H1 (cell line): ENCODE data around the gene IL20RB. TPM values are rescaled to one million over a fixed set of nuclear protein-coding genes. Genes with fewer than 3 reads are reported as not detected.

ENCODE experiments used
- ASH2L ChIP-seq: fragments of 200-600, 300-600 bp; sonication (generic); IDR thresholded peaks from one replicate; pipeline ENCODE4 v1.7.1; 2017; ENCODE audit warnings: low read length
- BCL11A ChIP-seq, 2 experiments: IDR thresholded peaks; one replicate each; pipeline ENCODE4 v1.6.1; 2011; ENCODE audit warnings: low read depth in 2 of 2, low read length in 2 of 2, mild to moderate bottlenecking in 2 of 2
- JUN ChIP-seq: IDR thresholded peaks from 2 replicates; pipeline ENCODE4 v1.6.1; 2011; ENCODE audit warnings: low read depth, mild to moderate bottlenecking, improper control_type of control experiment, low read length
- JUND ChIP-seq: IDR thresholded peaks from 2 replicates; pipeline ENCODE4 v1.6.1; 2011; ENCODE audit warnings: mild to moderate bottlenecking, improper control_type of control experiment, low read length
- POLR2A ChIP-seq, 2 experiments: IDR thresholded peaks; 1 replicate in 1 of 2; 2 replicates in 1 of 2; pipeline ENCODE4 v1.6.1; 2011; ENCODE audit warnings: low read depth in 2 of 2, low read length in 2 of 2, mild to moderate bottlenecking in 2 of 2; ENCODE audit errors: control extremely low read depth in 1 of 2
- SIRT6 ChIP-seq: IDR thresholded peaks from one replicate; pipeline ENCODE4 v1.7.1; 2012; ENCODE audit warnings: low read length, inconsistent platforms
- SP1 ChIP-seq: IDR thresholded peaks from 2 replicates; pipeline ENCODE4 v1.6.1; 2011; ENCODE audit warnings: low read depth, low read length
- YY1 ChIP-seq: IDR thresholded peaks from 2 replicates; pipeline ENCODE4 v1.6.1; 2011; ENCODE audit warnings: low read depth, mild to moderate bottlenecking, low read length
- polyA plus RNA-seq, 7 experiments: library from polyadenylated mRNA; depleted of rRNA in 3 of 7; stranded (reverse) in 5 of 7; unstranded in 2 of 7; fragments of >200 nt in 5 of 7; fragments of 200-250 nt in 2 of 7; gene quantifications; 1 replicate in 5 of 7; 2 replicates in 1 of 7; 4 replicates in 1 of 7; pipeline versions ENCODE4 v1.2.1 to v1.2.3, GENCODE V29; 2011 to 2013; ENCODE audit warnings: missing spikeins in 2 of 7, mixed read lengths in 2 of 7
- total RNA-seq: library from RNA; stranded (reverse); fragmentation: NEBNext Ultra II Directional; extraction: Animal tissue kit (Norgen Biotek cat#: 25700); gene quantifications from 2 replicates; pipeline ENCODE4 v1.2.1, GENCODE V29; 2021

IL20RB gene
- total and polyA plus RNA-seq, 2 of the 8 experiments (the other 6 are each of a cell fraction or from before 2014, with no cell fraction given): 1.6 to 1.8 TPM

GRCh38 chr3:136989781-136990524 lies 32.2 kb downstream of the IL20RB start (continued):
- TF ChIP-seq JUN (no peak), JUND (no peak), BCL11A (IDR thresholded peaks at IDR 0.05; ENCODE audit: low read depth in 2 of 2, low read length in 2 of 2) (no peak), ASH2L (no peak), YY1 (no peak), SP1 (no peak), POLR2A (IDR thresholded peaks at IDR 0.05; ENCODE audit: control extremely low read depth in 1 of 2, low read depth in 2 of 2, low read length in 2 of 2) (no peak), SIRT6 (no peak)
- TF ChIP-seq, all 59 proteins: peak for 0
